ENCODE measurements around the gene DYRK2. TPM values are rescaled to one million over a fixed set of nuclear protein-coding genes. Genes with fewer than 3 reads are reported as not detected.
A peak's percentile ranks its signal among the peaks of the same experiment; 100 is the strongest.

Gene DYRK2
- total RNA-seq, 3 donors from 2014 or later (not counting 1 experiment from before 2014, with no cell fraction given), result 88.1 to 108 (median 108) TPM

- Mint-ChIP-seq H3K27ac (no peak overlapping the region), H3K36me3 (no peaks in the 10 kb centered on the region), H3K9me3 (no peaks in the 10 kb centered on the region), H3K4me3 (no peak overlapping the region), H3K27me3 (ENCODE audit: low read depth in 2 of 2) (no peaks in the 10 kb centered on the region), H3K4me1 (peaks cover 19 to 20% of the 10 kb centered on the region in 2 donors)
- 100% methylated on average over 3 of the region's 3 CpGs for WGBS (ENCODE audit: insufficient coverage)
- intact Hi-C loops (cut with micrococcal nuclease), result loop anchor here (10.0 kb wide), 1 partner anchor 119 kb away; no protein-coding TSS in a partner anchor
- Histone ChIP-seq H3K4me3 (ENCODE audit: low read length) (no peak overlapping the region), H3K36me3 (ENCODE audit: control insufficient read depth, insufficient read depth, low read length) (no peaks in the 10 kb centered on the region), H3K27me3 (ENCODE audit: control insufficient read depth, insufficient read depth, low read length) (no peaks in the 10 kb centered on the region), H3K27ac (ENCODE audit: low read length) (no peak overlapping the region), H3K9me3 (ENCODE audit: control insufficient read depth, insufficient read depth, low read length) (no peaks in the 10 kb centered on the region), H3K4me1 (ENCODE audit: control insufficient read depth, insufficient read depth, low read length) (peaks cover 6% of the 10 kb centered on the region)
- no peak for DNase-seq
- no peak for TF ChIP-seq CTCF (IDR thresholded peaks at IDR 0.05)
- ATAC-seq, result no peak
Measured at GRCh38 chr12:67693894-67694293, 45.3 kb downstream of the DYRK2 start.

- DNase-seq, result no peak
- Mint-ChIP-seq H3K9me3 (no peaks in the 10 kb centered on the region), H3K4me1 (peaks cover 23 to 25% of the 10 kb centered on the region in 2 donors), H3K36me3 (no peaks in the 10 kb centered on the region), H3K4me3 (no peak overlapping the region), H3K27ac (no peak overlapping the region), H3K27me3 (ENCODE audit: low read depth in 2 of 2) (no peaks in the 10 kb centered on the region)
- no peak for TF ChIP-seq CTCF (IDR thresholded peaks at IDR 0.05)
- Histone ChIP-seq H3K4me1 (ENCODE audit: control insufficient read depth, insufficient read depth, low read length) (peaks cover 8% of the 10 kb centered on the region), H3K36me3 (ENCODE audit: control insufficient read depth, insufficient read depth, low read length) (no peaks in the 10 kb centered on the region), H3K9me3 (ENCODE audit: control insufficient read depth, insufficient read depth, low read length) (no peaks in the 10 kb centered on the region), H3K27me3 (ENCODE audit: control insufficient read depth, insufficient read depth, low read length) (no peaks in the 10 kb centered on the region), H3K27ac (ENCODE audit: low read length) (no peak overlapping the region), H3K4me3 (ENCODE audit: low read length) (no peak overlapping the region)
- ATAC-seq, result no peak
- intact Hi-C loops (cut with micrococcal nuclease), result loop anchor here (10.0 kb wide), 1 partner anchor 120 kb away; no protein-coding TSS in a partner anchor
- 87% methylated on average over 1 of the region's 1 CpG for WGBS (ENCODE audit: insufficient coverage)
Measured at GRCh38 chr12:67694306-67694900, 45.9 kb downstream of the DYRK2 start.

- Mint-ChIP-seq H3K9me3 (no peaks in the 10 kb centered on the region), H3K4me3 (no peak overlapping the region), H3K36me3 (no peaks in the 10 kb centered on the region), H3K27ac (no peak overlapping the region), H3K27me3 (ENCODE audit: low read depth in 2 of 2) (no peaks in the 10 kb centered on the region), H3K4me1 (peaks cover 30 to 32% of the 10 kb centered on the region in 2 donors)
- Histone ChIP-seq H3K9me3 (ENCODE audit: control insufficient read depth, insufficient read depth, low read length) (no peaks in the 10 kb centered on the region), H3K27ac (ENCODE audit: low read length) (no peak overlapping the region), H3K4me1 (ENCODE audit: control insufficient read depth, insufficient read depth, low read length) (peaks cover 12% of the 10 kb centered on the region), H3K4me3 (ENCODE audit: low read length) (no peak overlapping the region), H3K27me3 (ENCODE audit: control insufficient read depth, insufficient read depth, low read length) (no peaks in the 10 kb centered on the region), H3K36me3 (ENCODE audit: control insufficient read depth, insufficient read depth, low read length) (no peaks in the 10 kb centered on the region)
- ATAC-seq, result no peak
- TF ChIP-seq CTCF (IDR thresholded peaks at IDR 0.05), result no peak
- WGBS (ENCODE audit: insufficient coverage), result 100% methylated on average over 1 of the region's 2 CpGs
- DNase-seq, result no peak
- intact Hi-C loops (cut with micrococcal nuclease), result loop anchor here (5.0 to 10.0 kb wide), 2 partner anchors 44 to 121 kb away; no protein-coding TSS in a partner anchor
Measured at GRCh38 chr12:67695974-67696373, 47.4 kb downstream of the DYRK2 start.

- Mint-ChIP-seq H3K27ac (peak overlapping the region; percentile 87 to 90), H3K9me3 (no peaks in the 10 kb centered on the region), H3K36me3 (no peaks in the 10 kb centered on the region), H3K4me1 (peaks cover 24 to 32% of the 10 kb centered on the region in 2 donors), H3K27me3 (ENCODE audit: low read depth in 2 of 2) (no peaks in the 10 kb centered on the region), H3K4me3 (peak overlapping the region; percentile 84)
- no peak overlapping the region for H3K27ac ChIP-seq (ENCODE audit: low read length)
- ATAC-seq (no peak), DNase-seq (peak in 1 of 2 donors; percentile 62)
- no peak overlapping the region for H3K4me3 ChIP-seq (ENCODE audit: low read length)
- no peaks in the 10 kb centered on the region for H3K27me3 ChIP-seq (ENCODE audit: control insufficient read depth, insufficient read depth, low read length)
- intact Hi-C loops (cut with micrococcal nuclease), result loop anchor here (5.0 to 10.0 kb wide), 2 partner anchors 45 to 123 kb away; no protein-coding TSS in a partner anchor
- H3K4me1 ChIP-seq (ENCODE audit: control insufficient read depth, insufficient read depth, low read length), result peaks cover 12% of the 10 kb centered on the region
- no peak for TF ChIP-seq CTCF (IDR thresholded peaks at IDR 0.05)
- no peaks in the 10 kb centered on the region for H3K36me3 ChIP-seq (ENCODE audit: control insufficient read depth, insufficient read depth, low read length)
- no peaks in the 10 kb centered on the region for H3K9me3 ChIP-seq (ENCODE audit: control insufficient read depth, insufficient read depth, low read length)
- WGBS (ENCODE audit: insufficient coverage), result 29% methylated on average over 2 of the region's 2 CpGs
Measured at GRCh38 chr12:67697443-67697842, 48.9 kb downstream of the DYRK2 start.
